ENCODE results near the gene NDEL1.

Gene NDEL1

DNA sequence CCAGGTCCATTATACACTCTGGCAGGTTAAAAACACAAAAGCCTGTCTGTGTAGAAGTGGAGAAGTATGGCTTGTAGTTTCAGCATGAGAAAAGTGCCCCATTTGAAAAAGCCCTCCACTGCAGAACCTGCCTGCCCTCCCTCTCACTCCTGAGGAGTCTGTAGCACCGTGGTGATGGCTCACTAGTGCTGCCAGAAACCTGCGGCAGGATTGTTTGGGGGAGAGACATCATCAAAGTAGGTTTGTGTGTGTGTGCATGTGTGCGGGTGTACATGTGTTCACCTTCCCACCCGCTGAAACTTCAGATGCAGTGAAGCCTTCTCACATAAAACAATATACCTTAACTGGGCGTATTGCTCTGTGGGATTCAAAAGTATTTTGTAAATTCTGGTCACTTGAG lies 26.9 kb downstream of the NDEL1 start:
- Mint-ChIP-seq H3K36me3 (ENCODE audit: low read depth) (peaks cover 33% of the 10 kb centered on the region), H3K27me3 (ENCODE audit: low read depth) (no peaks in the 10 kb centered on the region), H3K4me1 (peaks cover 58% of the 10 kb centered on the region), H3K4me3 (no peak overlapping the region), H3K9me3 (no peaks in the 10 kb centered on the region), H3K27ac (no peak overlapping the region)
- TF ChIP-seq, protein P1, sequence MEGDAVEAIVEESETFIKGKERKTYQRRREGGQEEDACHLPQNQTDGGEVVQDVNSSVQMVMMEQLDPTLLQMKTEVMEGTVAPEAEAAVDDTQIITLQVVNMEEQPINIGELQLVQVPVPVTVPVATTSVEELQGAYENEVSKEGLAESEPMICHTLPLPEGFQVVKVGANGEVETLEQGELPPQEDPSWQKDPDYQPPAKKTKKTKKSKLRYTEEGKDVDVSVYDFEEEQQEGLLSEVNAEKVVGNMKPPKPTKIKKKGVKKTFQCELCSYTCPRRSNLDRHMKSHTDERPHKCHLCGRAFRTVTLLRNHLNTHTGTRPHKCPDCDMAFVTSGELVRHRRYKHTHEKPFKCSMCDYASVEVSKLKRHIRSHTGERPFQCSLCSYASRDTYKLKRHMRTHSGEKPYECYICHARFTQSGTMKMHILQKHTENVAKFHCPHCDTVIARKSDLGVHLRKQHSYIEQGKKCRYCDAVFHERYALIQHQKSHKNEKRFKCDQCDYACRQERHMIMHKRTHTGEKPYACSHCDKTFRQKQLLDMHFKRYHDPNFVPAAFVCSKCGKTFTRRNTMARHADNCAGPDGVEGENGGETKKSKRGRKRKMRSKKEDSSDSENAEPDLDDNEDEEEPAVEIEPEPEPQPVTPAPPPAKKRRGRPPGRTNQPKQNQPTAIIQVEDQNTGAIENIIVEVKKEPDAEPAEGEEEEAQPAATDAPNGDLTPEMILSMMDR (IDR thresholded peaks at IDR 0.05; ENCODE audit: unreplicated experiment in 3 of 3), result no peak

DNA sequence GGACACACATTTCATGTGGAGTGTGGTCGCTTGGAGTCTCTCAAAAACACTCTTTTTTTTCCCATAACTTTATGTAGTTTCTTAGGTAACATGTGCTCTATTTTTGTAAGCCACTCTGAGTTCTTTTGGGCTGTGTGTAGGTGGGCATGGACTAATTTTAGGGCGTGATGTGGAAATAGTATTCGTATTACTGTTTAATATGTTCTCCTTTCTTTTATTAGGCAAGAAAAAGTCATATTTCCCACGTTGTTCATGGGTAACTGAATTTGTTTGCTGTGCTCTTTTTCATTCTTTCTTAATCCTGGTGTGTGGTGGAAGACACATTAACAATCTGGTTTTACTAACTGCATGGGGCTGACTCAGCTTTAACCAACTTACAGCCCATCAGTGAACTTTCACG lies 27.4 kb downstream of the NDEL1 start:
- Mint-ChIP-seq H3K27ac (peak overlapping the region; percentile 29 to 67 (median 38)), H3K36me3 (ENCODE audit: low read depth) (peaks cover 34% of the 10 kb centered on the region), H3K4me3 (no peak overlapping the region), H3K4me1 (peaks cover 63% of the 10 kb centered on the region), H3K9me3 (no peaks in the 10 kb centered on the region), H3K27me3 (ENCODE audit: low read depth) (peaks cover 2% of the 10 kb centered on the region)
- TF ChIP-seq, protein P1 (IDR thresholded peaks at IDR 0.05; ENCODE audit: unreplicated experiment in 3 of 3), result no peak

DNA sequence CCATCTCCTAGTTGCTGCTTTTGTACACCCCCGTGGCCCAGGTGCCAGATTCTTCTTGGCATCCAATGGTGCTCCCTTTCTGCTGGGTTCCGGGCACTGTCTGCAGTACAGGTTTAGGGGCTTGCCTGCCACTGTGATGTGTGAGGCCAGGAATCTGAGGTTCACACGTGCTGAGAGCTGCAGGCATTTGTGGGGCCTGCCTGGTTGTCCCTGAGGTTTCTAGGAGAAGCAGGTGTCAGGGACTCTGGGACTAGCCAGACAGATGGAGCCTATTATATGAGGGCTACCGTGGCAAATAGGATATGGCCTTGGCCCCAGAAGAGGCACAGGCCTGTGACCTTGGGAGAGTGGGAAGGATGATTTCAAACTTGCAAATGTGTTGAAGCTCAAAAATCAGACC lies 29.3 kb downstream of the NDEL1 start:
- Mint-ChIP-seq H3K36me3 (ENCODE audit: low read depth) (peaks cover 30% of the 10 kb centered on the region), H3K9me3 (no peaks in the 10 kb centered on the region), H3K27me3 (ENCODE audit: low read depth) (peaks cover 4% of the 10 kb centered on the region), H3K27ac (peak overlapping the region; percentile 65 to 82 (median 76)), H3K4me3 (peak overlapping the region in 2 of 3 experiments; percentile 70 to 75), H3K4me1 (peaks cover 64% of the 10 kb centered on the region)
- TF ChIP-seq, protein P1 (IDR thresholded peaks at IDR 0.05; ENCODE audit: unreplicated experiment in 3 of 3), result no peak

DNA sequence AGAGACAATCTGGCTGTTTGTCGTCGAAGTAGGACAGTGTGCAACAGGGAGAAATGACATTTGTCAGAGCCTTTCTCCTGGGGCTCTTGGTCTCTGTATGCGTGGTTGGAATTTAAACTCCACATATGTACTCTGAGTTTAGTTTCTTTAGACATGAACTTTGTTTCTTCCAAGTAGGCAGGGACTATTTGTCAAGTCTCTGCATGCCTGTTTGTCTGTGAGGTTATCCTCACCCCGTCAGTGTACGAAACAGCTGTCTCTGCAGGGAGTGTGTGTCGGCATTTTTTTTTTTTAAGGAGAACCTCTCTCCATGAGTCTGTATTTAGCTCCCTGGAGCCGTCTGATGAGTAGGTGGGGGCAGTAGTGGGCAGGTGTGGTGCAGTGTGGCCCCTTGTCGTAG lies 29.7 kb downstream of the NDEL1 start:
- Mint-ChIP-seq H3K4me3 (peak overlapping the region in 2 of 3 experiments; percentile 70 to 75), H3K9me3 (no peaks in the 10 kb centered on the region), H3K4me1 (peaks cover 68% of the 10 kb centered on the region), H3K36me3 (ENCODE audit: low read depth) (peaks cover 34% of the 10 kb centered on the region), H3K27ac (peak overlapping the region; percentile 65 to 82 (median 76)), H3K27me3 (ENCODE audit: low read depth) (peaks cover 4% of the 10 kb centered on the region)
- TF ChIP-seq, protein P1 (IDR thresholded peaks at IDR 0.05; ENCODE audit: unreplicated experiment in 3 of 3), result no peak

DNA sequence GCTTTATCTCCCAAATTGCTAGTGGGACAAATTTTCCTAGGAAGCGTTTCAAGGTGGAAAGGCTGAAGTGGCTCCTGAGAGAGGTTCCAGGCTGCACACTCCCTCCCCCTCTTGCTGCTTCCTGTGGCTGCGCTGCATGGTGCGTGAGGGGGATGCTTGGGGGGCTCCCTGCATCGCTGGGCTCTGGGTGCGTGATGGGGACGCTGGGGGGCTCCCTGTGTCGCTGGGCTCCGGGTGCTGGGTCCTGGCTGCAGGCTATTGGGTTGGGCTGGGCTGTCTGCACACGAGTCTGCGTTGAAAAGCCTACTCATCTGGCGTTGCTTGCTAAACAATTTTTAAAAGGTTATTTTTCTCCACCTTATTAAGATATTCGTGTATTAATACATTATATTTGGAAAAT lies 30.1 kb downstream of the NDEL1 start:
- Mint-ChIP-seq H3K4me3 (peak overlapping the region in 2 of 3 experiments; percentile 70 to 75), H3K4me1 (peaks cover 70% of the 10 kb centered on the region), H3K27me3 (ENCODE audit: low read depth) (peaks cover 4% of the 10 kb centered on the region), H3K9me3 (no peaks in the 10 kb centered on the region), H3K36me3 (ENCODE audit: low read depth) (peaks cover 34% of the 10 kb centered on the region), H3K27ac (peak overlapping the region; percentile 65 to 82 (median 76))
- TF ChIP-seq, protein P1 (IDR thresholded peaks at IDR 0.05; ENCODE audit: unreplicated experiment in 3 of 3), result no peak

DNA sequence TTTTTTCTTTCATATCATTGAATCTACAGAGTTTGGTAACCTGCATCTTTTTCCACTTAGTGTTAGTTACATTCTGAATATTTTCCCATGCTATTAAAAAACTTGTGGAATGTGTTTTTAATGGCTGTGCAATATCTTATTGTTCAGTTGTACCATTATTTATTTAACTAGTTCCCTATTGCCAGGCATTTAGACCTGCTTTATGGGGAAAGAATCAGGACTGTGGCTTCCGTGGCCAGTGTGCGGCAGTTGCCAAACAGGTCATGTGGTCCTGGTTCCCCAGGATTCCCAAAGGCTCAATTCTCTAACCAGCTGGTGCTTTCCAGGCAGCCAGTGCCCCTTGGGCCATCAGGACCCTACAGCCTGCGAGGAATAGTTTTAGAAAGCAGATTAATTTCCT lies 30.8 kb downstream of the NDEL1 start:
- H3K9me3 Mint-ChIP-seq, result no peaks in the 10 kb centered on the region
- peaks cover 75% of the 10 kb centered on the region for H3K4me1 Mint-ChIP-seq
- TF ChIP-seq, protein P1 (IDR thresholded peaks at IDR 0.05; ENCODE audit: unreplicated experiment in 3 of 3), result no peak

More for the DNA sequence above, 30.8 kb downstream of the NDEL1 start:
- H3K27ac Mint-ChIP-seq, result peak overlapping the region in 1 of 3 experiments; percentile 7
- peak overlapping the region in 1 of 3 experiments; percentile 42 for H3K4me3 Mint-ChIP-seq
- H3K36me3 Mint-ChIP-seq (ENCODE audit: low read depth), result peaks cover 36% of the 10 kb centered on the region
- peaks cover 4% of the 10 kb centered on the region for H3K27me3 Mint-ChIP-seq (ENCODE audit: low read depth)
